GM23248 (cell line): ENCODE data around the gene IQGAP2. TPM values are rescaled to one million over a fixed set of nuclear protein-coding genes. Genes with fewer than 3 reads are reported as not detected.
"Not testable (repeated sequence)": the region's sequence is repeated elsewhere in the genome, so short reads cannot be mapped to it uniquely, and the experiment has no call there.

Experiments used
- DNase-seq: peaks from one replicate; pipeline ENCODE4 v3.0.0-alpha.2; 2015
- H2AFZ ChIP-seq: fragments of 200-600 bp; sonication (generic); 2 replicates; pipeline ENCODE4 v1.6.1; 2016; ENCODE audit warnings: antibody characterized with exemption
- H3F3A ChIP-seq: fragments of 200-600 bp; sonication (generic); 2 replicates; pipeline ENCODE4 v1.6.1; 2016; ENCODE audit warnings: mild to moderate bottlenecking, antibody characterized with exemption, mixed run types; ENCODE audit not compliant: insufficient read depth
- H3K27ac ChIP-seq: fragments of 200-600 bp; sonication (generic); 2 replicates; pipeline ENCODE4 v1.5.1; 2016; ENCODE audit warnings: mild to moderate bottlenecking
- H3K27me3 ChIP-seq: fragments of 200-600 bp; sonication (generic); replicated peaks from 2 replicates; pipeline ENCODE4 v1.6.1; 2016; ENCODE audit warnings: mild to moderate bottlenecking; ENCODE audit not compliant: insufficient read depth
- H3K36me3 ChIP-seq: fragments of 200-600 bp; sonication (generic); 2 replicates; pipeline ENCODE4 v1.6.1; 2016; ENCODE audit warnings: low read depth, mild to moderate bottlenecking
- H3K4me1 ChIP-seq: fragments of 200-600 bp; sonication (generic); 2 replicates; pipeline ENCODE4 v1.6.1; 2016; ENCODE audit warnings: mild to moderate bottlenecking; ENCODE audit not compliant: insufficient read depth
- H3K4me2 ChIP-seq: fragments of 200-600 bp; sonication (generic); one replicate; pipeline ENCODE4 v1.6.1; 2016; ENCODE audit warnings: mild to moderate bottlenecking; ENCODE audit not compliant: unreplicated experiment
- H3K4me3 ChIP-seq: fragments of 200-600 bp; sonication (generic); 2 replicates; pipeline ENCODE4 v1.5.1; 2016; ENCODE audit warnings: mild to moderate bottlenecking
- H3K79me2 ChIP-seq: fragments of 200-600 bp; sonication (generic); 2 replicates; pipeline ENCODE4 v1.6.1; 2016; ENCODE audit warnings: mild to moderate bottlenecking; ENCODE audit not compliant: insufficient read depth
- H3K9ac ChIP-seq: fragments of 200-600 bp; sonication (generic); 2 replicates; pipeline ENCODE4 v1.6.1; 2016; ENCODE audit warnings: mild to moderate bottlenecking
- H3K9me2 ChIP-seq: fragments of 200-600 bp; sonication (generic); 2 replicates; pipeline ENCODE4 v1.6.1; 2016; ENCODE audit warnings: mixed run types, mild to moderate bottlenecking, moderate library complexity; ENCODE audit not compliant: insufficient read depth
- H3K9me3 ChIP-seq: fragments of 200-600 bp; sonication (generic); one replicate; pipeline ENCODE4 v1.6.1; 2017; ENCODE audit warnings: low read depth
- H4K20me1 ChIP-seq: fragments of 200-600 bp; sonication (generic); 2 replicates; pipeline ENCODE4 v1.6.0; 2016; ENCODE audit not compliant: insufficient read depth
- EZH2 ChIP-seq: fragments of 200-600 bp; sonication (generic); IDR thresholded peaks from 2 replicates; pipeline ENCODE4 v1.6.1; 2018; ENCODE audit warnings: antibody characterized with exemption, mild to moderate bottlenecking; ENCODE audit not compliant: insufficient read depth, poor library complexity, severe bottlenecking
- EZH2phosphoT487 ChIP-seq: fragments of 200-600 bp; sonication (generic); IDR thresholded peaks from 2 replicates; pipeline ENCODE4 v1.6.1; 2018; ENCODE audit warnings: antibody characterized with exemption, moderate library complexity, mild to moderate bottlenecking, low read depth; ENCODE audit not compliant: insufficient read depth
- WGBS, 2 experiments: methylation state at CpG; one replicate each; pipeline ENCODE4 v1.1.6; 2015 to 2017; ENCODE audit warnings: low lambda C conversion rate in 2 of 2, low coverage in 1 of 2; ENCODE audit errors: missing lambda C conversion rate in 2 of 2; 5-methylcytosine and 5-hydroxymethylcytosine counted together
- in situ Hi-C: fragments of 300-500 bp; cut with MboI; formaldehyde crosslinking; loops from 2 replicates; pipeline ENCODE4 v1.15.0; 2020
- polyA plus RNA-seq: library from polyadenylated mRNA; unstranded; fragments of >200 nt; fragmentation: Nextera tagmentation; extraction: Ambion mirVana; gene quantifications from 2 replicates; pipeline ENCODE4 v1.2.1, GENCODE V29; 2016
- total RNA-seq: library from RNA; depleted of rRNA; stranded (reverse); fragments of >200 nt; shearing (Covaris generic); gene quantifications from 2 replicates; pipeline ENCODE4 v1.2.3, GENCODE V29; 2014

IQGAP2 gene
- total and polyA plus RNA-seq, 2 experiments from 2014 or later, result 0.11 TPM; not detected in 1

- no peak overlapping the region for H2AFZ ChIP-seq
- H3F3A ChIP-seq, result no peaks in the 10 kb centered on the region
- H3K79me2 ChIP-seq, result no peaks in the 10 kb centered on the region
- no peak overlapping the region for H3K9ac ChIP-seq
- no peaks in the 10 kb centered on the region for H3K4me1 ChIP-seq
- H4K20me1 ChIP-seq, result no peaks in the 10 kb centered on the region
- H3K9me3 ChIP-seq, result no peaks in the 10 kb centered on the region
- H3K4me2 ChIP-seq, result no peak overlapping the region
- in situ Hi-C loops, result no loop called here
- H3K27ac ChIP-seq, result no peak overlapping the region
- WGBS, 2 experiments, result 72 to 87% methylated on average over 1 of the region's 1 CpG
- peaks cover 51% of the 10 kb centered on the region for H3K27me3 ChIP-seq
- no peak for TF ChIP-seq EZH2phosphoT487
- no peak for TF ChIP-seq EZH2
- no peak overlapping the region for H3K4me3 ChIP-seq
- H3K9me2 ChIP-seq, result no peaks in the 10 kb centered on the region
- H3K36me3 ChIP-seq, result no peaks in the 10 kb centered on the region
- DNase-seq, result no peak
These were observed 272.3 kb downstream of the IQGAP2 start for GRCh38 chr5:76675364-76675763.

DNA sequence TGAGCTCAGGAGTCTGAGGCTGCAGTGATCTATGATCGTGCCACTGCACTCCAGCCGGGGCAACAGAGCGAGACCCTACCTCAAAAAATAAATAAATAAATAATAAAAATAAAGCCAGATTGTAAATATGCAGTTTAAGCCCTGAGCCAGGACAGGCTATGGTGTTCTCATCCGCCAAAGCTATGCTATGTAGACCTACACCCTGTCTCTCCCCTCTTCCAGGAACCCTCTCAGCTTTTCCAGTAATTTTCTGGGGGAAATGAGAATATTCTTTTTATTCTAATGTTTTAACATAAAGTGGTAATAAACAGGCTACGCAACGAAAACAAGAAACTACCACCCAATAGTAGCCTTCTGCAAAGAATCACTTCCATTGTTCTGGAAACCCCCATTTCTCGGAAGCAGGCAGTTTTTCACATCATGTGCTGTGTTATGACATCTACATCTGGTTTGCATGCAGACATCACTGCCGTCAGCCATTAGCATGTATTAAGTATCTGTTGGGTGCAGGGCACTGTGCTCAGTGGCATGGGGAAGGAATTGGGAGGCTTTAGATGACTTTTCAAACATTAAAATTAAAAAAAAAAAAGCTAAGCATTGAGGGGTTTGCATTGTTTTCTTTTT lies 274.9 kb downstream of the IQGAP2 start:
- no peaks in the 10 kb centered on the region for H3K79me2 ChIP-seq
- H3K27me3 ChIP-seq, result peaks cover 57% of the 10 kb centered on the region
- H3F3A ChIP-seq, result no peaks in the 10 kb centered on the region
- H3K27ac ChIP-seq, result no peak overlapping the region
- in situ Hi-C loops, result no loop called here
- no peak overlapping the region for H3K9ac ChIP-seq
- no peak overlapping the region for H3K4me3 ChIP-seq
- H3K4me1 ChIP-seq, result no peaks in the 10 kb centered on the region
- H3K9me2 ChIP-seq, result no peaks in the 10 kb centered on the region
- no peak overlapping the region for H3K4me2 ChIP-seq
- WGBS, 2 experiments, result 80% methylated on average over 8 of the region's 8 CpGs
- TF ChIP-seq EZH2phosphoT487 (no peak), EZH2 (no peak)
- no peaks in the 10 kb centered on the region for H4K20me1 ChIP-seq
- H3K36me3 ChIP-seq, result no peaks in the 10 kb centered on the region
- no peaks in the 10 kb centered on the region for H3K9me3 ChIP-seq
- no peak overlapping the region for H2AFZ ChIP-seq
- no peak for DNase-seq

DNA sequence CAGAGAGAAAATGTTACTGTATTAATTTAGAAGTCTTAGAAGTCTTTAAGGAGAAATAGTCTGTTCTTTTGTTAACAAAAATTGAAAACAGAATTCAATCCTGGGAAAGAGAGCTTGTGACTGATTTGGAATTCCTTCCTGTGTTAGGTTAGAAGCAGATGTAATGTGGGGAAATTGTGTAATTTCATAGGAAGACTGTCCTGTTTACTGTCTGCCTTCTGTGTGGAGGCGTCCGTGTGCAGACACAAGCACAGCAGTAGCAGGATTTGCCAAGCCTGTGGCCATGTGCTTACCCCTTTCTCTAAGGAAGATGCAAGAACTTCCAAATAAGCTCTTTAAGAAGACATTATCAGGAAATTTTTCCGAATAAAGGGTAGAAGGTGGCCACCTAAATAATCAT lies 276.1 kb downstream of the IQGAP2 start:
- peak; percentile 56 for DNase-seq
- Histone ChIP-seq H3K4me1 (no peaks in the 10 kb centered on the region), H3K36me3 (no peaks in the 10 kb centered on the region), H3K27ac (no peak overlapping the region), H3K4me2 (no peak overlapping the region), H2AFZ (no peak overlapping the region), H3F3A (no peaks in the 10 kb centered on the region), H3K27me3 (peaks cover 47% of the 10 kb centered on the region), H3K79me2 (no peaks in the 10 kb centered on the region), H3K9me2 (no peaks in the 10 kb centered on the region), H3K9ac (no peak overlapping the region), H4K20me1 (no peaks in the 10 kb centered on the region), H3K9me3 (no peaks in the 10 kb centered on the region), H3K4me3 (no peak overlapping the region)
- 18 to 22% methylated on average over 3 of the region's 3 CpGs for WGBS, 2 experiments
- TF ChIP-seq EZH2, result no peak
- TF ChIP-seq EZH2phosphoT487, result no peak
- in situ Hi-C loops, result no loop called here

- peaks cover 36% of the 10 kb centered on the region for H3K27me3 ChIP-seq
- H3K36me3 ChIP-seq, H3K4me2 ChIP-seq, H3K9me3 ChIP-seq, H3K9ac ChIP-seq, H3F3A ChIP-seq, H4K20me1 ChIP-seq, DNase-seq, H3K4me1 ChIP-seq, H3K4me3 ChIP-seq, H3K27ac ChIP-seq, in situ Hi-C loops, H3K79me2 ChIP-seq, H3K9me2 ChIP-seq, H2AFZ ChIP-seq: not testable (repeated sequence)
- WGBS, 2 experiments, result 70 to 75% methylated on average over 4 of the region's 4 CpGs
These were observed 277.7 kb downstream of the IQGAP2 start for GRCh38 chr5:76680826-76681225.

- Histone ChIP-seq H3K9me3 (no peaks in the 10 kb centered on the region), H3K36me3 (no peaks in the 10 kb centered on the region), H4K20me1 (no peaks in the 10 kb centered on the region), H3K27me3 (peaks cover 33% of the 10 kb centered on the region), H3K4me3 (no peak overlapping the region), H3K4me2 (no peak overlapping the region), H3K9me2 (no peaks in the 10 kb centered on the region), H3F3A (no peaks in the 10 kb centered on the region), H3K4me1 (no peaks in the 10 kb centered on the region), H3K79me2 (no peaks in the 10 kb centered on the region), H2AFZ (no peak overlapping the region), H3K27ac (no peak overlapping the region), H3K9ac (no peak overlapping the region)
- in situ Hi-C loops, result no loop called here
- WGBS, 2 experiments, result 21 to 31% methylated on average over 4 of the region's 4 CpGs
- TF ChIP-seq EZH2phosphoT487 (no peak), EZH2 (no peak)
- no peak for DNase-seq
These were observed 278.2 kb downstream of the IQGAP2 start for GRCh38 chr5:76681287-76681686.
